Fibroblast of lung (primary cell): ENCODE data around the gene SLIT1. TPM values are rescaled to one million over a fixed set of nuclear protein-coding genes. Genes with fewer than 3 reads are reported as not detected.

ENCODE experiments used
- DNase-seq, 2 donors: peaks; one replicate each; pipeline versions ENCODE4 v3.0.0 to v3.0.0-alpha.2; 2010; ENCODE audit warnings: low read depth in 2 of 2
- H2AFZ ChIP-seq: 2 replicates; pipeline ENCODE4 v1.5.1; 2012; ENCODE audit warnings: low read length, control low read depth, inconsistent platforms
- H3K27ac ChIP-seq: 2 replicates; pipeline ENCODE4 v1.5.1; 2011; ENCODE audit warnings: low read length, control low read depth; ENCODE audit not compliant: insufficient read depth
- H3K27me3 ChIP-seq: 2 replicates; pipeline ENCODE4 v1.5.1; 2011; ENCODE audit warnings: mild to moderate bottlenecking, low read length; ENCODE audit not compliant: control insufficient read depth, insufficient read depth
- H3K36me3 ChIP-seq: 2 replicates; pipeline ENCODE4 v1.5.1; 2011; ENCODE audit warnings: low read length; ENCODE audit not compliant: control insufficient read depth, insufficient read depth
- H3K4me1 ChIP-seq: 2 replicates; pipeline ENCODE4 v1.5.1; 2011; ENCODE audit warnings: low read length; ENCODE audit not compliant: control insufficient read depth, insufficient read depth; ENCODE audit errors: extremely low read depth
- H3K4me2 ChIP-seq: 2 replicates; pipeline ENCODE4 v1.5.1; 2011; ENCODE audit warnings: low read length, control low read depth; ENCODE audit not compliant: insufficient read depth; ENCODE audit errors: extremely low read depth
- H3K4me3 ChIP-seq, 4 experiments: fragments of 200-600 bp in 1 of 4; sonication (generic) in 1 of 4; replicated peaks in 1 of 4; 2 replicates each; pipeline ENCODE4 v1.5.1; 2011 to 2016; ENCODE audit warnings: low read length in 4 of 4, low read depth in 3 of 4, mild to moderate bottlenecking in 3 of 4, control low read depth in 2 of 4, inconsistent platforms in 1 of 4, mixed read lengths in 1 of 4; ENCODE audit not compliant: insufficient read depth in 1 of 4; ENCODE audit errors: control extremely low read depth in 1 of 4
- H3K79me2 ChIP-seq: 2 replicates; pipeline ENCODE4 v1.5.1; 2012; ENCODE audit warnings: mild to moderate bottlenecking, low read length, inconsistent platforms; ENCODE audit not compliant: control insufficient read depth, insufficient read depth
- H3K9ac ChIP-seq: 2 replicates; pipeline ENCODE4 v1.5.1; 2011; ENCODE audit warnings: mild to moderate bottlenecking, low read length, control low read depth; ENCODE audit not compliant: insufficient read depth
- H3K9me3 ChIP-seq: 2 replicates; pipeline ENCODE4 v1.5.1; 2012; ENCODE audit warnings: low read depth, low read length; ENCODE audit not compliant: control insufficient read depth, insufficient read depth
- H4K20me1 ChIP-seq: 2 replicates; pipeline ENCODE4 v1.5.1; 2011; ENCODE audit warnings: low read length; ENCODE audit not compliant: control insufficient read depth, insufficient read depth; ENCODE audit errors: extremely low read depth
- EZH2 ChIP-seq: IDR thresholded peaks from 2 replicates; pipeline ENCODE4 v1.5.1; 2012; ENCODE audit warnings: low read length, control low read depth, mild to moderate bottlenecking; ENCODE audit errors: missing control alignments
- polyA plus RNA-seq, 2 donors: library from polyadenylated mRNA; depleted of rRNA in 1 of 2; stranded (reverse) in 1 of 2; unstranded in 1 of 2; fragments of >200 nt; gene quantifications; 2 replicates each; pipeline ENCODE4 v1.2.1, GENCODE V29; 2011 to 2012; ENCODE audit warnings: missing spikeins in 1 of 2
- total RNA-seq: library from RNA; depleted of rRNA; stranded (reverse); fragments of >200 nt; gene quantifications from 2 replicates; pipeline ENCODE4 v1.2.1, GENCODE V29; 2014
- TF ChIP-seq, protein P1 (sequence below), 2 donors: IDR thresholded peaks in 1 of 2; conservative IDR thresholded peaks in 1 of 2; 1 replicate in 1 of 2; 2 replicates in 1 of 2; pipeline ENCODE4 v1.5.1; 2011 to 2012; ENCODE audit warnings: low read length in 2 of 2, control low read depth in 1 of 2, inconsistent platforms in 1 of 2, low read depth in 1 of 2, mild to moderate bottlenecking in 1 of 2

The SLIT1 gene
- total and polyA plus RNA-seq, 2 donors (not counting 1 experiment from before 2014, with no cell fraction given): 0.02 to 0.17 TPM

DNA sequence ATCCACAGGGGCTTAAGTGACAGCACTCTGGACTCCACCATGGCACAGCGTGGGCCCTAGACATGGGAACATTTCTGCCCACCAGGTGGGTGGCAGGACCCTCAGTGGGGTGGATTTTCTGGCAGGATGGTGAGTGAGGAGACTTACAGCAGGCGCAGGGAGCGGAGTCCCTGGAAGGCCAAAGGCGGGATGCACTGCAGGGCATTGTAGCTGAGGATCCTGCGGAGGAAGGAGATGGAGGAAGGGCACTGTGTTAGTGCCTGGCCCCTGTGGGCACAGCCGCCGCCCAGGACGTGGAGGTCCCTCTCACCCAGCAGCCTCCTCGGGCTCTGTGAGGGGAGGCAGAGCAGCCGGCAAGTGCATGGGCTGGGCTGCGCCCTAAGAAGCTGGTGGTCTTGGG is 154.3 kb downstream of the SLIT1 start:
- Histone ChIP-seq H3K36me3 (no peaks in the 10 kb centered on the region), H3K9me3 (no peaks in the 10 kb centered on the region)
- no peak for TF ChIP-seq EZH2
- TF ChIP-seq, protein P1, sequence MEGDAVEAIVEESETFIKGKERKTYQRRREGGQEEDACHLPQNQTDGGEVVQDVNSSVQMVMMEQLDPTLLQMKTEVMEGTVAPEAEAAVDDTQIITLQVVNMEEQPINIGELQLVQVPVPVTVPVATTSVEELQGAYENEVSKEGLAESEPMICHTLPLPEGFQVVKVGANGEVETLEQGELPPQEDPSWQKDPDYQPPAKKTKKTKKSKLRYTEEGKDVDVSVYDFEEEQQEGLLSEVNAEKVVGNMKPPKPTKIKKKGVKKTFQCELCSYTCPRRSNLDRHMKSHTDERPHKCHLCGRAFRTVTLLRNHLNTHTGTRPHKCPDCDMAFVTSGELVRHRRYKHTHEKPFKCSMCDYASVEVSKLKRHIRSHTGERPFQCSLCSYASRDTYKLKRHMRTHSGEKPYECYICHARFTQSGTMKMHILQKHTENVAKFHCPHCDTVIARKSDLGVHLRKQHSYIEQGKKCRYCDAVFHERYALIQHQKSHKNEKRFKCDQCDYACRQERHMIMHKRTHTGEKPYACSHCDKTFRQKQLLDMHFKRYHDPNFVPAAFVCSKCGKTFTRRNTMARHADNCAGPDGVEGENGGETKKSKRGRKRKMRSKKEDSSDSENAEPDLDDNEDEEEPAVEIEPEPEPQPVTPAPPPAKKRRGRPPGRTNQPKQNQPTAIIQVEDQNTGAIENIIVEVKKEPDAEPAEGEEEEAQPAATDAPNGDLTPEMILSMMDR (conservative IDR thresholded peaks at IDR 0.05 in 1 of 2, IDR thresholded peaks at IDR 0.05 in 1 of 2; ENCODE audit: low read depth in 1 of 2, low read length in 2 of 2): no peak

DNA sequence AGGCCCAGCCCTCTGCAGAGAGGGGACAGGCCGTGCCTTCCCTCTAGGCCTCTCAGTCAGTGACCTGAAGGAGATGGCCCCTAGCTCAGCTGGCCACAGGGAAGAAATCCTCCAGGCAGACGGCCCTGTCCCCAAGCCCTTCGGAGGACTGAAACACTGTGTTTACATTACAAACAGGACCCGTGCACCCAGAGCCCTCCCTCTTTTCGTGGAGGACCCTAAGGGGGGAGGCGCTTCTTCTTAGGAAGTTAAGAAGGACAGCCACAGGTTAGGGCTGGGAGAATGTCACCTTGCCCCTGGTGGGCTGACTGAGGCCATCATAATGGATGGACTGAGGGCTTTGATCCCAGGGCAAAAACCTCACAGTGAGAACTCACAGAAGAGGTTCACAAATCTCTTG is 154.9 kb downstream of the SLIT1 start:
- no peaks in the 10 kb centered on the region for H3K79me2 ChIP-seq
- no peaks in the 10 kb centered on the region for H3K9me3 ChIP-seq
- H3K4me3 ChIP-seq: no peak overlapping the region
- no peaks in the 10 kb centered on the region for H3K36me3 ChIP-seq
- no peaks in the 10 kb centered on the region for H3K4me1 ChIP-seq
- H3K27me3 ChIP-seq: no peaks in the 10 kb centered on the region
- H2AFZ ChIP-seq: no peak overlapping the region
- no peak overlapping the region for H3K9ac ChIP-seq
- no peak for DNase-seq
- TF ChIP-seq EZH2: no peak
- TF ChIP-seq, protein P1 (conservative IDR thresholded peaks at IDR 0.05 in 1 of 2, IDR thresholded peaks at IDR 0.05 in 1 of 2; ENCODE audit: low read depth in 1 of 2, low read length in 2 of 2): no peak
- H3K27ac ChIP-seq: no peak overlapping the region
- no peaks in the 10 kb centered on the region for H4K20me1 ChIP-seq
- H3K4me2 ChIP-seq: no peak overlapping the region

More for the DNA sequence above, 154.3 kb downstream of the SLIT1 start:
- Histone ChIP-seq H3K27ac (no peak overlapping the region), H3K79me2 (no peaks in the 10 kb centered on the region), H3K9ac (no peak overlapping the region), H3K27me3 (no peaks in the 10 kb centered on the region), H3K4me1 (no peaks in the 10 kb centered on the region), H2AFZ (no peak overlapping the region), H3K4me3 (no peak overlapping the region), H4K20me1 (no peaks in the 10 kb centered on the region), H3K4me2 (no peak overlapping the region)
- no peak for DNase-seq

DNA sequence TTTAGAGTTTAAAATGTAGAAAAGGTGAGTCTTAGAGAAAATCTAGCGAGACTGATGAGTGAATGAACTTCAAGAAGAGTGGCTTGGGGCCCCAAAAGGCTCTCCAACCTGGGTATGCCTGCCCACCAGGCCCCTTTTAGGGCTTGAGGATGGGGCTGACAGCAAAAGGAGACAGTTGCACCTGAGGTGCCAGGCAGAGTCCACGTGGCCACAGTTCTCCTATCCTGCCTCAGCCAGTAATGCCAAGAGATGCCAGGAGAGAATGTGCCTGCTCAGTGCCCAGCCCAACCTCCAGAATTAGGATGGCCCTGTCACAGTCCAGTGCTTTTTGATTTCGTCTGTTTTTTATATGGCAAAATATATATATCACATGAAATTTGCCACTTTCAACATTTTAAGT is 156.5 kb downstream of the SLIT1 start:
- no peak overlapping the region for H3K4me2 ChIP-seq
- TF ChIP-seq EZH2: no peak
- TF ChIP-seq, protein P1 (conservative IDR thresholded peaks at IDR 0.05 in 1 of 2, IDR thresholded peaks at IDR 0.05 in 1 of 2; ENCODE audit: low read depth in 1 of 2, low read length in 2 of 2): no peak

More for the DNA sequence above, 156.5 kb downstream of the SLIT1 start:
- no peak for DNase-seq
- Histone ChIP-seq H3K79me2 (no peaks in the 10 kb centered on the region), H3K27ac (no peak overlapping the region), H3K4me3 (no peak overlapping the region), H3K27me3 (no peaks in the 10 kb centered on the region), H3K36me3 (no peaks in the 10 kb centered on the region), H3K4me1 (no peaks in the 10 kb centered on the region), H3K9me3 (no peaks in the 10 kb centered on the region), H3K9ac (no peak overlapping the region), H2AFZ (no peak overlapping the region), H4K20me1 (no peaks in the 10 kb centered on the region)
